C4-2B (cell line): ENCODE data around the gene CSNK2A2.

Source experiments
- H3K27ac ChIP-seq: fragments of 450-650 bp; 2 replicates; pipeline ENCODE4 v1.5.1; 2017
- ZFX ChIP-seq: fragments of 450-650 bp; IDR thresholded peaks from 2 replicates; pipeline ENCODE4 v1.6.1; 2017
- TF ChIP-seq, protein P1 (sequence below): fragments of 450-650 bp; conservative IDR thresholded peaks from 2 replicates; pipeline ENCODE4 v1.5.1; 2017; ENCODE audit warnings: mild to moderate bottlenecking

CSNK2A2 gene

DNA sequence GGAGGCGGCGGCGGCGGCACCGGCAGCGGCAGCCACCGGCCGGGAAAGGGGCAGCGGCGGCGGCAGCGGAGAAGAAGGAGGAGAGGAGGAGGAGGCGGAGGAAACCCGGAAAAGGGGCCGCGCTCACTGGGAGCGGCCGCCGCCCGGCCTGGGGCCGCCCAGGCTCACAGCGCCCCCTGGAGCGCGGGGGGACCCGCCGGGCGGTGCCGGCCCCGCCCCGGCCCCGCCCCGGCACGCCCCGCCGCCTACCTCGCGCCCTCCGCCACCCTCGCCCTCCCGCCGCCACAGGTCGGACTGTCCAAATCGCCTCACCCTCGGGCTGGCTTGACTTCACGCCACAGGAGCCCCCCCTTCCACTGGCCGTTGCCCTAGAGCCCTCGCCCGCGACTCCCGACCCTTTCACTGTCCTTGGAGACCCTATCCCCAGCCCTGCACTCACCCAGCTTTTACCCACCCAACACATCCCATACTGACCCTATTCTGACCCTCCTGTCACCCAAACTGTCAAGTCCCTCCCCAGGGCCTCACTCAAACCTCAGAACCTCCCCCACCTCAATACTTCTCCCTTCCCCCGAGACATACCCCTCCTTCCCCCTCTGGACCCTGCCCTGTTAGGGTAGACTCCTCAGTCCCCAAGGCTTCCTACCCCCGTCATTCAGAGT, at the start of gene CSNK2A2:
Gene CSNK2A2, minus strand, starts transcription at position 85 of the 662 bp plus-strand sequence. CDS start 370 bp downstream, outside the sequence.
- TF ChIP-seq, protein P1, sequence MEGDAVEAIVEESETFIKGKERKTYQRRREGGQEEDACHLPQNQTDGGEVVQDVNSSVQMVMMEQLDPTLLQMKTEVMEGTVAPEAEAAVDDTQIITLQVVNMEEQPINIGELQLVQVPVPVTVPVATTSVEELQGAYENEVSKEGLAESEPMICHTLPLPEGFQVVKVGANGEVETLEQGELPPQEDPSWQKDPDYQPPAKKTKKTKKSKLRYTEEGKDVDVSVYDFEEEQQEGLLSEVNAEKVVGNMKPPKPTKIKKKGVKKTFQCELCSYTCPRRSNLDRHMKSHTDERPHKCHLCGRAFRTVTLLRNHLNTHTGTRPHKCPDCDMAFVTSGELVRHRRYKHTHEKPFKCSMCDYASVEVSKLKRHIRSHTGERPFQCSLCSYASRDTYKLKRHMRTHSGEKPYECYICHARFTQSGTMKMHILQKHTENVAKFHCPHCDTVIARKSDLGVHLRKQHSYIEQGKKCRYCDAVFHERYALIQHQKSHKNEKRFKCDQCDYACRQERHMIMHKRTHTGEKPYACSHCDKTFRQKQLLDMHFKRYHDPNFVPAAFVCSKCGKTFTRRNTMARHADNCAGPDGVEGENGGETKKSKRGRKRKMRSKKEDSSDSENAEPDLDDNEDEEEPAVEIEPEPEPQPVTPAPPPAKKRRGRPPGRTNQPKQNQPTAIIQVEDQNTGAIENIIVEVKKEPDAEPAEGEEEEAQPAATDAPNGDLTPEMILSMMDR = peak; percentile 79
- no peak for TF ChIP-seq ZFX
- peak within 1 kb of the TSS; percentile 69 for H3K27ac ChIP-seq

DNA sequence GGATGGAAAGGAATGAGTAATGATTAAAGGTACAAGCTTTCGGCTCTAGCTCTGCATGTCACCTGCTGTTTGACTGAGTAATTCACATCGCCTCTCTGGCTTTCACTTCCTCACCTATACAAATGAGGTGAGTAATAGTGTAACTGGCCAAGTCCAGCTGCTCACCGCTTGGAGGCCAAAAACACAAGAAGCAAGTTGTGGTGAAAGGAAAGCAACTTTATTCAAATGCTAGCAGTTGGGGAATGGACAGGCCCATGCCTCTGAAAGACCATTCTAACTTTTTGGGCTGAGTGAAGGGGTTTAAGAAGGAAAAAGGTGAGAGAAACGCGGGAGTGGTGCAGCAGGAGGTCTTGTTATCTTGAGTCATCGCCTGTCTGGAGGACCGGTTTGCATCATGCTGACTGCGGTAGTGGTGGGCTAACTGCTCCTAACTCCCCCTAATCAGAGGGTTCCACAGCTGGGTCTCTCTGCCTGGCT, 45.7 kb upstream of the CSNK2A2 start:
- H3K27ac ChIP-seq = no peak overlapping the region
- no peak for TF ChIP-seq ZFX
- TF ChIP-seq, protein P1 = no peak

DNA sequence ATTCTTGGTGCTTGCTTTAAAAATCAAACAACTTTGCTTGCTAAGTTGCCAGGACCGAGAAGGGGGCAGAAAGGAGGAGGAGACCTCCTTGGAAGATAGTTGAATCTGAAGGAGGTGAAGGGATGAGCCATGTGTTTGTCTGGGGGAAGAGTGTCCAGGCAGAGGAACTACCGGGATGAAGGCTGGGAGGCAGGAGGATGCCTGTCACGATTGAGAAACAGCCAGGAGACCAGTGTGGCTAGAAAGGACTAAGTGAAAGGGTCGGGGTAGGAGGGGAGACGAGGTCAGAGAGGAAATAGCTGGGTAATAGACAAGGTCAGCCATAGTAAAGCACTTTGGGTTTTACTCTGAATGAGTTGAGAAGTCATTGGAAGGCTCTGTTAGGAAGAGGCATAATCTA, 38.9 kb upstream of the CSNK2A2 start:
- TF ChIP-seq, protein P1 = no peak
- TF ChIP-seq ZFX = no peak
- H3K27ac ChIP-seq = no peak overlapping the region

DNA sequence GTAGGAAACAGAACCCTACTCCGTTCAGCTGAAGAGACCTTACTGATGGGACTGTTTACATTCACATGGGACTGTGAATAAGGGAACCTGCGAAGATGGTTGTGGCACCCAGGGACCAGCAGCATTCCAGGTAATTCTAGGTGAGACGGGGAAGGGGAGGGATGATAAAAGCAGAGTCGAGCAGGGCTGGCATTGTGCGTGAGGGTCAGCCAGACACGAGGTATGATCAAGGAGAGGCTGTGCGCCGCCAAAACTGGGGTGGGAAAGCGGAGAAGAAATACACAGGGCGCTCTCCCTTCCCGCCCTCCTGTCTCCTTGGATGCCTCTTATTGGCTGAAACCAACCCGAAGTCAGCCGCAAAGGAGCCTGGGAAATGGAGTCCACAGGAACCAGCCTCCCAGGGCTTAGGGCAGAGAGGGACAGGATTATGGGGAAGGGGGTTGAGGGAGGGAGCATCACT, 38.4 kb upstream of the CSNK2A2 start:
- no peak overlapping the region for H3K27ac ChIP-seq
- TF ChIP-seq ZFX = no peak
- TF ChIP-seq, protein P1 = no peak

DNA sequence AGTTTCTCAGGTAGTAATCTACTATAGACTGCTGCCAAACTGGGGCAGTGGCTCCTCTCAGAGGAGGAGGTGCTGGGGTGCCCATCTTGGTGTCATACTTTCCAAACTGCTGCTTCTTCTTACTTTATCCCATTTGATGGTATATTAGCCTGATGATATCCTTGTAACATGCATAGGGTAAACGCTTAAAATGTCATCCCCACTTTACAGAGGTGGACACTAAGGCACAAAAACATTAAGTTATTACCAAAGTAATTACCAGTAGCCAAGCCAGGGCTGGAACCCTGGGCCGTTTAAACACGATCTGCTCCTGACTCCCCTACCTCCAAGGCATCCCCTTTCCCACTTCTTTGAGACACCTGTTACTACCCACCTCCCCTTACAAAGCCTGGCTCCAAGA, 37.8 kb upstream of the CSNK2A2 start:
- no peak overlapping the region for H3K27ac ChIP-seq
- TF ChIP-seq, protein P1 = no peak
- no peak for TF ChIP-seq ZFX

DNA sequence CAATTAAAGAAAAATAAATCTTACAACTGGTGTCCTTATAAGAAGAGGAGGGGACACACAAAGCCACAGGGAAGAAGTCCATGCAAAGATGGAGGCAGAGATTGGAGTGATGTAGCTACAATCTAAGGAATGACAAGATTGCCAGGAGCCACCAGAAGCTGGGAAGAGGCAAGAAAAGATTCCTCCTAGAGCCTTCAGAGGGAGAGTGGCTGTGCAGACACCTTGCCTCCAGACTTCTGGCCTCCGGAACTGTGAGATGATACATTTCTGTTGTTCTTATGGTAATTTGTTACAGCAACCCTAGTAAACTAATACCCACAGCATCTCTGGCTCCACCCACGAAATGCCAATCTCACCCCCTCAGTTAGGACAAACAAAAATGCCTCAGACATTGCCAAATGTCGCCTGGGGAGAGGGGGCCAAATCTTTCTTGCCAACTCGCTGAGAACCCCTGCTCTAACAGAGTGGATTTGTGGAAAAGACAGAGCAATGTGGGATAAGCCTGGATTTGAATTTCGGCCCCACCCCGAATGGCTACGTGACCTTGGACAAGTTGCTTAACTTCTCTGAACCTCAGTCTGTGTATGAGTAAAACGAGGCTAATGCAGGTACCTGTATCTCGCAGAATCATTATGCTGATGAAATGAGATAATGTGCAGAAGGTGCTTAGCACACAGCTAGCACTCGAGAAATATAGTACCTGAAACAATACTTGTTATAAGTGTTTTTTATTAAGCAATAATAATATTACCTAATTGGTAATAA, 37.1 kb upstream of the CSNK2A2 start:
- no peak overlapping the region for H3K27ac ChIP-seq
- TF ChIP-seq, protein P1 = no peak
- TF ChIP-seq ZFX = no peak

DNA sequence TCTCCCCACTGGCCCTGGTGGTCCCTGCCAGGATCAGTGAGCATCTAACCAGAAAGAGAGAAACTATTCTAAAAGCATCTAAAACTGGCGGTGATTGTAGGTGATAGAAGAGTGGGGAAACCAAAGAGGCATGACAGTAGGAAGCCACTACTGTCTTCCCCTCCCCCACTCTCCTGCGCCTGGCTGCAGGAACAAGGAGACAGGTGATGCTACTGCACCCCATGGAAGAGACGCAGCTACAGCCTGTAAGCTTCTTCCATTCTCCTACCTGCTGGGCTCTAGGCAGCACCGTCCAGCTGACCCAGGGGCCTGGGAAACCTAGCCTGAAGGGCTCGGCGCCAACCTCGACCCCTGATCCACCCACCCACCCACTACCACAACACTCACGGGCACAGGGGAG, 32.4 kb upstream of the CSNK2A2 start:
- no peak for TF ChIP-seq ZFX

More for the DNA sequence above, 32.4 kb upstream of the CSNK2A2 start:
- no peak overlapping the region for H3K27ac ChIP-seq
